Nucleus accumbens (tissue), 56 donors: ENCODE results near the gene NCBP2.

Experiments used
- DNase-seq, 56 donors: peaks; one replicate each; lab custom pipeline; 2025; lab: John Stamatoyannopoulos, UW

NCBP2 gene

DNA sequence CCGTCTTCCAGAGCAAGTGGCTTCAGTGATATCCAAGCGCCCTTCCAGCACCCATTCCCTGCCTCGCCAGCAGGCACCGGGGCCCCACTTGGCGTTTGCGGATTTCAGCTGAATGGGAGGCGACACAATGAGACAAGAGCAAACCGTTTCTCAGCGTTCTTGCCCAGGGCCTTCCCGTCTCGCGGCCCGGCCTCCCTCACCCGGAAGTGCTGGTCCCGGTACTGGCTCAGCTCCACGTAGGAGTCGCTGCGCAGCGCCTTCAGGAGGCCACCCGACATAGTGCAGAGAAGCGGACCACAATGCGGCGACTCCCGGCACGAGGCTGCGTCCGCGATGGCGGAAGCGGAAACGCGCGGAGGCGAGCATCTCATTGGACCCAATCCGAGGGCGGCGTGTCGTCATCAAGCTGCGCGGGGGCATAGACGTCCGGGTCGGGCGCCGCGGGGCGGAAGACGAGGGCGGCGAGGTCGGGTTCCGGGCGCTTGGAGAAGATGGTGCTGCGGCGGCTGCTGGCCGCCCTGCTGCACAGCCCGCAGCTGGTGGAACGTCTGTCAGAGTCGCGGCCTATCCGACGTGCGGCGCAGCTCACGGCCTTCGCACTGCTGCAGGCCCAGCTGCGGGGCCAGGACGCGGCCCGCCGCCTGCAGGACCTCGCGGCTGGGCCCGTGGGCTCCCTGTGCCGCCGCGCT lies at the start of gene NCBP2:
TSS of gene NCBP2 (minus strand) at position 303 of the 689 bp plus-strand sequence. CDS start at position 278, 25 bp downstream.
- DNase-seq: peak; percentile 69 to 98 (median 94)

DNA sequence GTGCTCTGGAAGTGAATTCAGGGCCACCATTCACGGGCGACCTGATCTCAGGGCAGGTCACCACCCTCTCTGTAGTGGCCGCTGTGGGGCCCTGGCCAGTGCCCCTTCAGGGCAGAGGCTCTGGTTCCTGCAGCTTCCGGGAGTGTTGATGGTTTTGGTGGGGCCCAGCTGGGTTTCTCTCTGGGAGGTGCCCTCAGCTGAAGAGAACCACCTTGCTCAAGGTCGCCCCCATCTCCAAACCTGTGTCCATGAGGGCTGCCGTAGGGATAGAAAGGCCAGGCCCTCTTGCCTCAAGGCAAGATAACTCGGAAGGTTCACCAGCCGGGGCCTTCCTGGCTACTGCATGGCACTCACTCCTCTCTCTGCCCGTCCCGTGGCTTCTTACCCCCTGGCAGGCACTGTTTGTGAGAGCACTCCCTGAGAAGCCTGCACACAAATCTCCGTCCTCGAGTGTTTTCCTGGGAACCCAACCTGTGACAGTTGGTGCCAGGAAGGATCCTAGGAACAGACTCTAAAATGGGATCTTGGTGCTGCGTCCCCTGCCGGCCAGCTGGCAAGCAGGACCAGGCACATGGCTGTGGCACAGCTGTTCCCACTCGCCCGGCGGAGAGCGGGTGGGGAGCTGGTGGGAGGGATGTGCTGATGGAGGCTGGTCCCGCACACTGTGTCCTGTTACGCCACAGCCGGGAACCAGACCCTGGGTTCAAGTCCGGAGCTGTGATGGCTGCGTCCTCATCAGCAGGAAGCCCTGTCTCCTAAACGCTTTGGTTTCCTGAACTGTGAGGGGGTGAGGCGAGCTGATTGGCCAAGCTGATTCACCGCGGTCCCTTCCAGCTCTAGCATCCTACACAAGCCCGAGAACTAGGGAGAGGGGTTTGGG lies 49.5 kb upstream of the NCBP2 start:
- no peak for DNase-seq

GRCh38 chr3:196990601-196991007 lies 48.3 kb upstream of the NCBP2 start:
- no peak for DNase-seq

DNA sequence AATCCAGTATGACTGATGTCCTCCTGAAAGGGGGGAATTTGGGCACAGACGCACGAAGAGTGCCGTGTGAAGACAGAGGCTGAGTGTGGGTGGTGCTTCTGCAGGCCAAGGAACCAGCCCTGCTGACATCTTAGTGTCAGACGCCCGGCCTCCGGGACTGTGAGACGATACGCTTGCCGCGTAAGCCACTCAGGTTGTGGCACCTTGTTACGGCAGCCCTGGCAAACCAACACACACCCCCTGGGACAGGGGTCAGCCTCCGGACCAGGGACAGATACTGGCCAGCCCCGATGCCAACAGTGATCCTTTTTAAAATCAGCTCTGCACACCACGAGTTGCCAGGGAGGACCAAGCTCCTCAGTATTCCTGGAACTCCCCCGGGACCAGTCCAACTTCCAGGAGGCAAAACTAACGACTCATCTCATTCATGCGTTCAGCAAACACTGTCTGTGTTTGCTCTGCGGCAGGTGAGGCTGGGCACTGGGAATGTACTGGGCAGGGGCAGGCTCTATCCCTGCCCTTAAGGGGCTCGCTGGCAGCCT lies 47.5 kb upstream of the NCBP2 start:
- DNase-seq: no peak

DNA sequence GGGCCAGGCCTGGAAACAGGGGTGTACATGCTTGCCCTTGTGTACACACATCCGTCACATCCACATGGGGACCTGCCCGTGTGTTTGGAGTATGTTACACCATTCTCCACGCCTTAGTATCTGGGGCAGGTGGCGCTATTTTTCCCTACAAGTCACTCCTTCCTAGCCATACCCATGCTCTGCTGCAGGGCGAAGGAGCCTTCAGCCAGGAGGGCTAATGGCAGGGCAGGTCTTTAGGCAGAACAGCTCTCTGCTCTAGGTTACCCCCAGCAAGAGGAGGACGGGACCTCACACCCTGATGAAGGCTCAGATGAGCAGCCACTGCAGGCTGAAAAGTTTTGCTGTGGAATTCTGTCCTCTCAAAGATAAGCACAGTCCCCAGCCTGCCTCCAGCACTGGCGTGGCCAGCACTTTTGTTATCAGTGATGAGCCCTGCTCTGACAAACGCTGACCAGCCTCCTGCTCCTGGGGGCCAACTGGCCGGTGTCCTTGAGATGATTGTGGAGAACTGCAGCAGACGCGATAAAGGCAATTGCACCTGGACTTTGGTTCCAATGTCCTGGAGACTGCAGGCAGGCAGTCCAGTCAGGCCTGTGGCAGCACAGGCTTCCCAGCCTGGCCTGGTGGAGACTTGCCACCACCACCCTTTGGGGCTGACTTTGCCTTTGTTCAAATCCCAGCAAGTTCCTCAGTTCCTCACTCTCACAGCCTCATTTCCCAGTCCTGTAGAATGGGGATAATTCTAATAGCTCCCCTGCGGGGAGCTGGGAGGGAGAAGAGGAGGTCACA lies 46.1 kb upstream of the NCBP2 start:
- DNase-seq: no peak

DNA sequence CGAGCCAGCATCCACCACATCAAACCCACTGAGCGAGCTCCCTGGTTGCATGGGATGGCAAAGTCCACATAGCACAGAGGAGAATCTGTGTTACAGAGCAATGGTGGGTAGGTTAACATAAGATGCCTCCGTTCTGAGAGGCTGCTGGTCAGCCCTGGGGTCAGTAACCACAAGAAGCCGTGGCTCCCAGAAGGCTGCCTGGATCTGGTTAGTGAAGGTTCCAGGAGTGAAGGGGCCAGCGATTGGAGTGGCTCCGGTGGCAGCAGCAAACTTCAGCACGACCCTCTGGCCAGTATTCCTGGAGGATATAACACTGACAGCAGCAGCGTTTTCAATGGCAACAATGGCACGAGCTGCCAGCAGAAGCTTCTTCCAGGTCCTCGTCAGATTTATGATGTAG lies 44.7 kb upstream of the NCBP2 start:
- no peak for DNase-seq

- no peak for DNase-seq
Measured at GRCh38 chr3:196985954-196986885, 43.9 kb upstream of the NCBP2 start.

- DNase-seq: no peak
Measured at GRCh38 chr3:196985298-196985697, 43.0 kb upstream of the NCBP2 start.

DNA sequence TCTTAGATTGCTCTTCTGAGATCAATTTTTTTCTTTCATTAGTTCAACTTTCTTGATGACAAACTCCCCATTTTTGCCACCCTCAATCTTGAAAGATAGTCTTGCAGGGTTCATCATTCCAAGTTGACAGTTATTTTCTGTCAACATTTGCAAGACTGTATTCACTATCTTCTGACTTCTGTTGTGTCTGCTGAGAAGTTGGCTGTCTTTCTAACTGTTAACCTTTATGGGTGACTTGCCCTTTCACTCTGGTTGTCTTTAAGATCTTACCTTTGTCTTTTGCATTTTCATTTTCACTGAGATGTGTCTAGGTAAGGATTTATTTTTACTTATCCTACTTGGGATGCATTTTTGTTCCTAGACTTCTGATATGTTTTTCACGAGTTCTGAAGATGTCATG lies 40.9 kb upstream of the NCBP2 start:
- DNase-seq: no peak

- no peak for DNase-seq
Measured at GRCh38 chr3:196981657-196982056, 39.3 kb upstream of the NCBP2 start.

GRCh38 chr3:196979545-196979944 lies 37.2 kb upstream of the NCBP2 start:
- no peak for DNase-seq

GRCh38 chr3:196976941-196977340 lies 34.6 kb upstream of the NCBP2 start:
- DNase-seq: no peak

DNA sequence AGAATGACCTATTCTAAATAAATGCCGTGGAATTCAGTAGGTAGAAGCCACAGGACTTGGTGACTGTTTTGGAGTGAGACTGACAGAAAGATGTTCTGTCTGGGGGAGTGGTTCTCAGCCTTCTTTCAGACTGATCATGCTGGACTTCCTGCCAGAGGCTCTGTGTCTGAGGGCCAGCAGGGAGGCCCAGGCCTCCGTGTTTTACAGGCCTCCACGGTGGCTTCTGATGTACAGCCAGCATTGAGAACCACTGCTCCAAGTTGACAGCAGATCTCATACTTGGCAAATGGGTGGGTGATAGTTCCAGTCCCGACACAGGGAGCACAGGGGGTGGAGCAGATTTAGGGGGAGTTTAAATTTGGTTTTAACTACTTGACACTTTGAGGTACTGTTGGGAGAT lies 33.0 kb upstream of the NCBP2 start:
- no peak for DNase-seq

- DNase-seq: no peak
Measured at GRCh38 chr3:196974661-196975060, 32.3 kb upstream of the NCBP2 start.

DNA sequence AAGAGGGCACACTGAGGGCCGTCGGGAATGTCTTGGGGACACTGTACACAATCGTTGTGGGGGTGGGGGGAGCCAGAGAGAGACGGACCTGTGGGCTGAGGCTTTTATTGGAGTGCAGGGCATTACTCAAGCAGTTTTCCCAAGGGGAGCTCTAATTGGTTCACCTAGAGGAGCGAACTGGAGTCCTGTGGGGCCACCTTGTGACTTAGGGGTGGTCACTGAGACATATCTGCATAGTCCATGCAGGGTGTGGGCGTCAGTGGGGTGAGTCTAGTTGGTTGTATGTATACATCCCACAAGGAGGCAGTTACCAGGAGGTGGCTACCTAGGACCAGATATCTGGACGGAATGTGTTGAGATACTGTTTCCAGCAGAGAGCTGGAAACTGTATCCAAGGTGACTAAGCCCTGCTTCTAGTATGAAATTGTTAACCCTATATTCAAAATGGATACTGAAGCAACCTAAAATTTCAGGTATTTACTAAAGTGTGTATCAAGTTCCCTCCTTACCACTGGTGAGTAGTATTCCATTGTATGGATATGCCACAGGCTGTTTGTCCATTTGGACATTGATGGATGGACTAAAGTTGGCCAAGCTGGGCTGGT lies 28.9 kb upstream of the NCBP2 start:
- no peak for DNase-seq

DNA sequence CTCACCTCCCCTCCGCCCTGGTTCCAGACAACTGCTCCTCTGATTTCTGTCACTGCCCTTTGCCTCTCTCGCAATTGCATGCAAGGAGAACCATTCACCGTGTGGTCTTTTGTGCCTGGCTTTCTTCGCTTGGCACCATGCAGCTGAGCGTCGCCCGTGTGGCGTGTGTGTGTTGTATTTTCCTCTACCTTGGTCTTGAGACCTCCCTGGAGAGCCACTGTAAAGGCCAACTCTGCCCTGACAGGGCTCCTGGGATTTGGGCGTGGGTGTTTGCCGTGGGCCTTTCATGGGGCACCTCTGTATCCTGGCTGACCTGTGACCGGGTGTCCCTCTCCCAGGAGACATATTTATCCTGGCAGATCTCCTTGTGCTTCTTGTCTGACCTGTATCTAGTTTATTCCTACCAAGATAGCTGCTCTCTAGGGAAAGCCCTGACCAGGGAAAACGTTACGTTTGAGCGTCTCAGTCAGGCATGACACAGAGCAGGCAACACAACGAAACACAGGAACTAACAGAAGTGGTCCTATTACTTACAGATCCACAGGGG lies 28.3 kb upstream of the NCBP2 start:
- no peak for DNase-seq

DNA sequence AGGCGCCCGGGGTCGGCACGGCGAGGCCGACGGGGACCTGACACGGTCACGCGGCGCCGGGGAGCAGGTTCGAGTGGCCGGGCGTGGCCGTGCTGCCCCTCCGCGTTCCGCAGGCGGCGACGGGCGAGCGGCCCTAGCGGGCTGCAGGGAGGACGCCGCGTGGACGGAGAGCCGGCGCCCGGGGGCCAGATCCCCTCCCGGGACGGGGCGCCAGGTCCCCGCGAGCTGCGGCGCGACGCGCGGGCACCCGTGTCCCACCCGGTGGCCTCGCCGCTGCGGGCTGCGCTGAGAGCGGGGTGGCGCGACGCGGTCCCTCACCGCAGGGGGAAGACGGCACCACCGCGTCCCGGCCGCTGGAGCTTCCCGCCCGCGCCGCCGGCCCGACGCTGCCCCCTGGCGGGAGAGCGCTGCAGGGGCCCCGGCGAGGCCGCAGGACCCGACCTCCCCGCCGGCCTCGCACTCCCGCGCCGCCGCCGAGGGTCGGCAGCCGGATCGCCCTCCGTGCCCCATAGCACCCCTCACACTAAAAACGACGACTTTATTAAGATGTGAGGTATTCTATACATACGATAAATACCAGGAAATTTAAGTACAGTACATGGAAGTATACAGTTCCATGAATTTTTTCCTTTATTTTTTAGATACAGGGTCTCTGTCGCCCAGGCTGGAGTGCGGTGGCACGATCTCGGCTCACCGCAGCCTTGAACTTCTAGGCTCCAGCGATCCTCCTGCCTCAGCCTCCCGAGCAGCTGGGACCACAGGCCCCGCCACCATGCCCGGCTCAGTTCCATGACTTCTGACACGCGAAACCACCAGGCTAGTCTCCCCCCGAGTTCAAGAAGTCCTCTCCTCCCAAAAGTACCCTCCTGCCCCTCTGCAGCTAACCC lies 27.6 kb upstream of the NCBP2 start:
- peak in 29 of 56 donors; percentile 4 to 62 (median 25) for DNase-seq

- DNase-seq: peak in 5 of 56 donors; percentile 24 to 40 (median 31)
Measured at GRCh38 chr3:196969134-196969659, 26.9 kb upstream of the NCBP2 start.
